CD4-positive, alpha-beta T cell treated with Interleukin-17A for 4 hours (primary cell): Measurements from ENCODE around the gene EFNA1.
"Not testable (repeated sequence)": the region's sequence is repeated elsewhere in the genome, so short reads cannot be mapped to it uniquely, and the experiment has no call there.

Experiments
- DNase-seq: peaks from one replicate; pipeline ENCODE4 v3.0.0-alpha.2; 2020; ENCODE audit warnings: mixed read lengths

Gene EFNA1

DNA sequence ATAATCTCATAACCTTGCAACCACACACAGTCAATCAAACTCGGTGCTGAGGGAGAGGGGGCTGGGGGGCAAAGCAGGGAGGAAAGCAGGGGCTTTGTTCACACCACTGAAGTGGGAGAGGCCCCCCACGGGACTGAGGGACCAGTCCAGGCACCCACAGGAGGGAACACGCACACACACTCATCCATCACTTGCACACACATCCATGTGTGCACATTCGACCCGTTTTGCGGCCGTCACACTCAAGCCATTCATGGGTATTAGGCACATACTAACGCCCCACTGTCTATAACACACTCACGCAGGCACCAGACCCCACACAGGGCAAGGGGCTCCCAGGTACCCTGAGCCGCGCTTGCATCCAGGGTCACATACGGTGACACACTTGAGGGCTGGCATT is 35.0 kb upstream of the EFNA1 start:
- DNase-seq: no peak

GRCh38 chr1:155093911-155094621 is 33.6 kb upstream of the EFNA1 start:
- no peak for DNase-seq

GRCh38 chr1:155094622-155094948 is 33.1 kb upstream of the EFNA1 start:
- DNase-seq: no peak

- no peak for DNase-seq
Measured at GRCh38 chr1:155099331-155099730, 28.3 kb upstream of the EFNA1 start.

- no peak for DNase-seq
Measured at GRCh38 chr1:155103325-155103724, 24.4 kb upstream of the EFNA1 start.

DNA sequence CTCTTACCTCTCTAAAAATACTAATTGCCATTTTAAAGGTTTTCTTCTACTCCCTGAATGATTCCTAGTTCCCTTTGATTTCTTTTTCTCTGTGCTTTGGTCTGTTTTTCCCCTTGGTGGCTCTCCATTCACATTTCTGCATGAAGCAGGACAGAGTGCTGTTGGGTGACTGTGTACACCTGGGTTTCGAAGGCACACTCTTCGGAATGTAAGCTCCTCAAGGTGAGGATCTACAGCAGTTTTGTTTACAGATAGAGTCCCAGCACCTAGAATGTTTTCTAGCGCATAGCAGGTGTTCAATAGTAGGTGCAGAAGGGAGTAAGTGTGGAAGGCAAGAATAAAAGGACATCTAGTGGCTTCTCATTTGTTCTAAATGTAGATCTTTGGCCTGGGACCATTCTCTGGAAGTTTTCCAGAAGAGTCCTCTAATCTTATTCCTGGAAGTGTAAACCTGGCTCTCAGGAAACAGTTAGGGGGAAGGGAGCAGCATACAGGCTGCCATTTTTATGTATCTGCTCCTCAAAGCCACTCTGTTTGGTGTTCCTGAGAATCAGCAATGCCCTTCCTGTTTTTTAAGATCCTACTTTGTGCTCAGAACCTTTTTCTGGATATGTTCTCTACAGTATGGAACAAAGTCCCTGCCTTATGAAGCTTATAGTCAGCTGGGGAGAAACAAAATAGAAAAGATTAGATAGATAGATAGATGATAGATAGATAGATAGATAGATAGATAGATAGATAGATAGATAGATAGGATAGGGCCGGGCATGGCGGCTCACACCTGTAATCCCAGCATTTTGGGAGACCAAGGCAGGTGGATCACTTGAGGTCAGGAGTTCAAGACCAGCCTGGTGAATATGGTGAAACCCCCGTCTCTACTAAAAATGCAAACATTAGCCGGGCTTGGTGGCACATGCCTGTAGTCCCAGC is 22.8 kb upstream of the EFNA1 start:
- no peak for DNase-seq

GRCh38 chr1:155105604-155106011 is 22.1 kb upstream of the EFNA1 start:
- DNase-seq: no peak

DNA sequence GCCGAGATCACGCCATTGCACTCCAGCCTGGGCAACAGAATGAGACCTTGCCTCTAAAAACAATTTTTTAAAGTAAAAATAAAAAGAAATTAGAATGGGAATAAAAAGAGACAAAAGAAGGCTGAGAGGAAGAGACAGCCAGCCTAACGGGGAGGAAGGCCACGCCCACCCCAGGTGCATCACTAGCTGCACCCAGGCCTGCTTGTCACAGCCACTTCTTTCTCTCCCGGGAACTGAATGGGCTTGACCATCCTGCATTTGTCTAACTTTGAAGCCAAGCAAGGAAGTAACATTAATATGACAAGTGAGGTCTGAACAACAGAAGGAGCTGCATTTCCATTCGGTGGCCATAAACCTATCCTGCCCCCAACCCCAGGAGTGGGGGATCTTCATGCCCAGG is 20.8 kb upstream of the EFNA1 start:
- no peak for DNase-seq

DNA sequence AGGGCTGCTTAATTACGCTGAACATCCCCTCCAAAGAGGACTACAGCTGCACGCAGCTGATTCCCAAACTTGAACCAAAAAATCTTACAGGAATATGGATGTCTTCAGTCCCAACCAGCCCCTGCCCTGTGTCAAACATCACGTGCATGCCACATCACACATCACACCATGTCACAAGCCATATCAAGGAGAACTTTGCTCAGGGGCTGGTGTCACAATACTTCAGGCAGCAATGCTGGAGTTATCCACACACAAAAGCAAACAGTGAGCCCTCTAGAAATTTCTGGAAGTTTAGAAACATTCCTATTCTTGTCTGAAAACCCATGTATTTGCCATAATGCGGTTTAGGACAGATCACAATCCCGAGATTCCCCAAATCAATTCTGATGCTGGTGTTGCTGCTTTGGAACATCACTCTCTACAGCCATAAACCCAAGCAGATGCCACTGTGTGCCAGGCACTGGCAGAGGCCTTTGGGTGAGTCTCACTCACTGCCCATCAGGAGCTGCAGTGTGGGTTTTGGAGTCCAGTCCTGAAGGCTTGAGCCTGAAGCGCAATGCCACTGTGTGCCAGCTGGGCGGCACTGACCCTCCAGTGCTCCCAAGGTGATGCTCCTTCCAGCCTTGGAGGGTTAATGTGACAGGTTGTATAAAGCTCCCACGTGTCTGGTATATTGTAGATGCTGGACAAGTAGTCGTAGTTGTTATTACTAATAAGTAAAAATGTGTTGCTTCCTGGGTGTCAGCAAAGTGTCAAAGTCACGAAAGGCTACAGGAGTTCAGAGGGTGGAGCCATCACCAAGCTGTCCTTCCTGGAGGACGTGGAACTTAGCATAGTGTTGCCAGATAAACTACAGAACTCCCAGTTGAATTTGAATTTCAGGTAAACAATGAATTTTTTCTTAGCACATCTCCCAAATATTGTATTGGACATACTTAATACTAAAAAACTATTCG is 20.1 kb upstream of the EFNA1 start:
- DNase-seq: no peak

DNA sequence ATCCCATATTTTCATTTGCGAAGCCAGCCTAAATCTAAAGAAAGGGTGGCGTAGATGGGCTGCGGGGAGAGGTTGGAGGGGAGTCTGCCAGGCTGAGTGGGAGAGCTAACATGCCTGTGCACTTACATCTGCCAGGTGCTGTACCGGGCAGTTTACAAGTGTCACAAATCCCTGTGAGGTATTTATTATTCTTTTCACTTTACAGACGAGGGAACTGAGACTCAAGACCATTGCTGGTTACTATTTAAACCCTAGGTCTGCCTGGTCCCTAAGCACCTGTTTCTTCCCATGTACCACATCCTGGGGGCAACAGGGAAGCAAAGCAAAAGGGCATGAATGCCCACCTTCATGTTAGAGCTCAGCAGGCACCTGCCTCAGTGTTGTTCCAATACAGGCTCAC is 19.4 kb upstream of the EFNA1 start:
- DNase-seq: no peak

GRCh38 chr1:155110381-155110780 is 17.3 kb upstream of the EFNA1 start:
- DNase-seq: no peak

DNA sequence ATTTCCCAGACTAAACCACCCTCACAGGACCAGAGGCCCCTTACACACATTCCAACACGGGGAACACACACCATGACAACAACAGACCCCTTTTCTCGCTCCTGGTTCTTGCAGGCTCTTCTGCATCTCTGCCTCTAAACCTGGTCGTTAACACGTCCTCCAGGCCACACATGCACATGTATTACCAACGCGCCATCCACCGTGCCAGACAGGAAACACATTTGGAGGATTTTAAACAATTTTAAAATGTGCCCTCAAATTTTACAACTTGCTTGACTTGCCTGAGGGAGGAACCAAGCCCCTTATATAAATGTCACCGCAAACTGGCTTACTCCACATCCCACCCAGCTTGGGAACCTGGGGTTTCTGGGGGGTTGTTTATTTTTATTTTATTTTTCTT is 16.9 kb upstream of the EFNA1 start:
- no peak for DNase-seq

GRCh38 chr1:155113450-155113980 is 14.2 kb upstream of the EFNA1 start:
- DNase-seq: no peak

DNA sequence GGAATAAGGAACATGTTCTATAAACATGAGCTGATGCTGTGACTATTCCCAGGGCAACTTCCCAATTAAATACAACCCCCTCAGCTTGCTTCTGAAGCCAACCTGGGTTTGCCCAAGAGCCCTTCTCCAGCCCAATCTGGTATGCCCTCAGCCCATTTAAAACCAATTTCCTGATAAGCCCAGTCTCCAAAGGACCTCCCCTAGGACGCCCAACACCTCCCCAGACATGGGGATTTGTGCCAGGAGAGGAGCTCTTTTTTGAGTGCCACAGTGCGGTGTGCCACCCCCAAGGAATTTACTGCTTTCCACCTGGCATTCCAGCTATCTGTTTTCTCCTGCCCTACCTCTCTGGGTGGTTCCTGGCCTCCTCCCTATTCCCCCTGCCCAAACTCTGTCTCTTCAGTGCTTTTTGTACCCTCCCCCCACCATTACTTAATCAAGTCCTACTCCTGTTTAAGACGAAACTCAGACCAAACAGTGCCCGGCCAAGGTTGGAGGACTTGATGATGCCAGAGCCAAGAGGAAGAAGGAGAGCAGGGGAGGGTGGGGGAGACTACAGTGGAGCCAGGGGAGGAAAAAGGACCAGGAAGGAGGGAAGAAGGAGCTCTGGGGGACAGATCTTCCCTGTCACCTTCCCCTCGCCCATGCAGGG is 11.4 kb upstream of the EFNA1 start:
- no peak for DNase-seq

- DNase-seq: no peak
Measured at GRCh38 chr1:155117610-155118009, 10.1 kb upstream of the EFNA1 start.

DNA sequence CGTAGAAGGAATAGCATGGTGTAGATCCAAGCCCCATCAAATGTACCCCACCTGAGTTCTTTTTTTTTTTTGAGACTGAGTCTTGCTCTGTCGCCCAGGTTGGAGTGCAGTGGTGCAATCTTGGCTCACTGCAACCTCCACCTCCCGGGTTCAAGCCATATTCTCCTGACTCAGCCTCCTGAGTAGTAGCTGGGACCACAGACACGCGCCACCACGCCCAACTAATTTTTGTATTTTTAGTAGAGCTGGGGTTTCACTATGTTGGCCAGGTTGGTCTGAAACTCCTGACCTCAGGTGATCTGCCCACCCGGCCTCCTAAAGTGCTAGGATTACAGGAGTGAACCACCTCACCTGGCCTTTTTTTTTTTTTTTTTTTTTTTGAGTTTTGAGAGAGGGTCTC is 9.6 kb upstream of the EFNA1 start:
- not testable (repeated sequence) for DNase-seq

GRCh38 chr1:155120253-155120652 is 7.4 kb upstream of the EFNA1 start:
- DNase-seq: no peak

DNA sequence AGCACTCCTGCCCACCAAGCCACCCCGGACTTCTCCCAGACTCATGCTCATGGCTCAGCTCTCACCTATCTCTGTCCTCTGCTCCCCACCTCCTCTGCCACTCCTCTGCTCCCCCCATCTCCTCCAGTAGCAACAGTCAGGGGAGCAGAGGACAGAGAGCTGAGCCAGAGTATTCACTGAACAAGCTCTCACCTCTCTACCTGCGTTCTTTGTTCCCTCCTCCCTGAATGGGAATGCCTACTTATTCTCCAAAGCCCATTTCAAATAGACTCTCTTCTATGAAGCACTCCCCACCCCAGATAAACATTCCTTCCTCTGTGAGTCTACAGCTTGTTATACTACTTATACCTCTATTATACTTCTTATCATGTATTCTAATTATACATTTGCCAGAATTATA is 6.4 kb upstream of the EFNA1 start:
- no peak for DNase-seq

DNA sequence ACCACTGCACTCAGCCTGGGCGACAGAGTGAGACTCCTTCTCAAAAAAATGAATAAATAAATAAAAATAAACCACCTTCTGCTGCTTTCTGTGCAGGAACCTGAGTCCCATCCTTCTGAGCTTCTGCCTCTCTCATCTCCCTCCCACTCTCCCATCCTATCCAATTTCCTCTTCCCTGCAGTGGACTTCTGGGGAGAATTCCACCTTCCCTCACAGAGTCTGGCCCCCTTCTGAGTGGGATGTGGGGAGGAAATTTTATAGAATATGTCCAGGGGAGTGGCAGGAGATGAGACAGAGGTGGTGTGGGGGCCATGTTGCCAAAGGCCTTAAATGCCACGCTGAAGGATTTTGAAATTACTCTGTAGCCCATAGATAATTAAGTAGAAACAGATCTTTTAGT is 5.4 kb upstream of the EFNA1 start:
- DNase-seq: no peak

DNA sequence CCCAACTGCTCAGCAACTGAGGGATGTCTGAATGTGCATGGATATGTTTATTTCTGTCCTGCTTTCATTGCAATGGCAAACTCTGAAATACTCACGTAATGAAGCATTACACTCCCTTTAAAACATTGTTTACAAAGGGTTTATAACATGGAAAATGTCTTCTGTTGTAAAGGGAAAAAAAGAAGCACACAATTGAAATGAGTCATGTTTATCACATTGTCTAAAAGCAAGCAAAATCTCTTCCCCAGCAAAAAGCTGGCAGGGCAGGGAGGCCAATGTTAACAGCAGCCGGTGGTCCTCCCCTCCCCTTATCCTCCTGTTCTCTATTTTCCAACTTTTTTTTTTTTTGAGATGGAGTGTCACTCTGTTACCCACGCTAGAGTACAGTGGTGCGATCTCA is 3.9 kb upstream of the EFNA1 start:
- no peak for DNase-seq

GRCh38 chr1:155124503-155125463 is 2.9 kb upstream of the EFNA1 start:
- DNase-seq: no peak
